Left lung (tissue), 10 donors: ENCODE measurements around the gene RPTOR. TPM values are rescaled to one million over a fixed set of nuclear protein-coding genes. Genes with fewer than 3 reads are reported as not detected.
"Not testable (repeated sequence)": the region's sequence is repeated elsewhere in the genome, so short reads cannot be mapped to it uniquely, and the experiment has no call there.

ENCODE experiments used
- ATAC-seq: fragments of 200-7000 bp; cut with Tn5 transposase; one replicate; pipeline ENCODE4 v1.9.1; 2020; ENCODE audit warnings: moderate library complexity
- DNase-seq, 4 donors: peaks; one replicate each; pipeline ENCODE4 v3.0.0-alpha.2; 2013 to 2020
- H3K27ac ChIP-seq, 2 donors: fragments of 200-600 bp; sonication (generic) in 1 of 2; one replicate each; pipeline versions ENCODE4 v1.5.0 to v1.8.0; 2020 to 2021
- H3K27me3 ChIP-seq, 2 donors: fragments of 200-600 bp; sonication (generic) in 1 of 2; one replicate each; pipeline versions ENCODE4 v1.5.0 to v1.8.0; 2020 to 2021
- H3K36me3 ChIP-seq, 2 donors: fragments of 200-600 bp; sonication (generic) in 1 of 2; one replicate each; pipeline versions ENCODE4 v1.5.0 to v1.8.0; 2020 to 2021
- H3K4me1 ChIP-seq, 2 donors: fragments of 200-600 bp; one replicate each; pipeline ENCODE4 v1.8.0; 2021
- H3K4me3 ChIP-seq, 2 donors: fragments of 200-600 bp; sonication (generic) in 1 of 2; one replicate each; pipeline versions ENCODE4 v1.5.0 to v1.8.0; 2020 to 2021; ENCODE audit warnings: mild to moderate bottlenecking in 1 of 2
- H3K9me3 ChIP-seq, 2 donors: fragments of 200-600 bp; sonication (generic) in 1 of 2; one replicate each; pipeline versions ENCODE4 v1.5.0 to v1.8.0; 2020 to 2021
- intact Hi-C, 2 donors: fragments of 100-400 bp; cut with DNase I; formaldehyde crosslinking; loops; one replicate each; pipeline versions ENCODE4 v1.11.2 to v1.14.2; 2022
- polyA plus RNA-seq, 6 donors: library from polyadenylated mRNA; unstranded; fragments of 120-200 nt; gene quantifications; one replicate each; pipeline ENCODE4 v1.2.1, GENCODE V29; 2013; ENCODE audit not compliant: insufficient read length in 6 of 6
- total RNA-seq, 2 donors: library from RNA; stranded (reverse); fragmentation: NEBNext Ultra II Directional; extraction: Animal tissue kit (Norgen Biotek cat#: 25700); gene quantifications; one replicate each; pipeline ENCODE4 v1.2.1, GENCODE V29; 2021
- TF ChIP-seq, protein P1 (sequence below), 2 donors: fragments of 200-600 bp; sonication (generic) in 1 of 2; IDR thresholded peaks; one replicate each; pipeline versions ENCODE4 v1.5.0 to v1.8.0; 2021; ENCODE audit warnings: antibody characterized with exemption in 2 of 2
- donor health status: DM: no; HTN: yes; CAD: no.
- donor health status: DM: no; HTN: no; CAD: no.

The RPTOR gene
- total and polyA plus RNA-seq, 8 donors = 14.2 to 39.2 (median 20.7) TPM

- TF ChIP-seq, protein P1, sequence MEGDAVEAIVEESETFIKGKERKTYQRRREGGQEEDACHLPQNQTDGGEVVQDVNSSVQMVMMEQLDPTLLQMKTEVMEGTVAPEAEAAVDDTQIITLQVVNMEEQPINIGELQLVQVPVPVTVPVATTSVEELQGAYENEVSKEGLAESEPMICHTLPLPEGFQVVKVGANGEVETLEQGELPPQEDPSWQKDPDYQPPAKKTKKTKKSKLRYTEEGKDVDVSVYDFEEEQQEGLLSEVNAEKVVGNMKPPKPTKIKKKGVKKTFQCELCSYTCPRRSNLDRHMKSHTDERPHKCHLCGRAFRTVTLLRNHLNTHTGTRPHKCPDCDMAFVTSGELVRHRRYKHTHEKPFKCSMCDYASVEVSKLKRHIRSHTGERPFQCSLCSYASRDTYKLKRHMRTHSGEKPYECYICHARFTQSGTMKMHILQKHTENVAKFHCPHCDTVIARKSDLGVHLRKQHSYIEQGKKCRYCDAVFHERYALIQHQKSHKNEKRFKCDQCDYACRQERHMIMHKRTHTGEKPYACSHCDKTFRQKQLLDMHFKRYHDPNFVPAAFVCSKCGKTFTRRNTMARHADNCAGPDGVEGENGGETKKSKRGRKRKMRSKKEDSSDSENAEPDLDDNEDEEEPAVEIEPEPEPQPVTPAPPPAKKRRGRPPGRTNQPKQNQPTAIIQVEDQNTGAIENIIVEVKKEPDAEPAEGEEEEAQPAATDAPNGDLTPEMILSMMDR (IDR thresholded peaks at IDR 0.05) = no peak
- no peak for ATAC-seq
- H3K27me3 ChIP-seq = no peaks in the 10 kb centered on the region
- H3K4me1 ChIP-seq = peaks cover 0 to 5% of the 10 kb centered on the region in 2 donors
- intact Hi-C loops = loop anchor here in 1 of 2 donors (10.0 kb wide), 1 partner anchor 150 kb away; no protein-coding TSS in a partner anchor
- DNase-seq = no peak
- H3K9me3 ChIP-seq = no peaks in the 10 kb centered on the region
- no peak overlapping the region for H3K27ac ChIP-seq
- no peak overlapping the region for H3K4me3 ChIP-seq
- H3K36me3 ChIP-seq = no peaks in the 10 kb centered on the region
These were observed 29.9 kb downstream of the RPTOR start for GRCh38 chr17:80574496-80574895.

GRCh38 chr17:80575057-80575875 lies 30.6 kb downstream of the RPTOR start:
- TF ChIP-seq, protein P1 (IDR thresholded peaks at IDR 0.05) = peak; percentile 97 to 99
- Histone ChIP-seq H3K4me3 (no peak overlapping the region), H3K27ac (no peak overlapping the region), H3K27me3 (no peaks in the 10 kb centered on the region), H3K9me3 (no peaks in the 10 kb centered on the region), H3K36me3 (no peaks in the 10 kb centered on the region), H3K4me1 (peaks cover 0 to 5% of the 10 kb centered on the region in 2 donors)
- peak; percentile 100 for ATAC-seq
- DNase-seq = peak; percentile 39 to 94 (median 83)
- intact Hi-C loops = loop anchor here in 1 of 2 donors (10.0 kb wide), 1 partner anchor 150 kb away; no protein-coding TSS in a partner anchor

- TF ChIP-seq, protein P1 (IDR thresholded peaks at IDR 0.05) = no peak
- ATAC-seq (no peak), DNase-seq (peak in 2 of 4 donors; percentile 31 to 48)
- intact Hi-C loops = loop anchor here in 1 of 2 donors (10.0 kb wide), 1 partner anchor 153 kb away; no protein-coding TSS in a partner anchor
- Histone ChIP-seq H3K9me3 (no peaks in the 10 kb centered on the region), H3K4me3 (no peak overlapping the region), H3K4me1 (peaks cover 0 to 5% of the 10 kb centered on the region in 2 donors), H3K36me3 (no peaks in the 10 kb centered on the region), H3K27ac (no peak overlapping the region), H3K27me3 (no peaks in the 10 kb centered on the region)
These were observed 33.4 kb downstream of the RPTOR start for GRCh38 chr17:80577876-80578570.

DNA sequence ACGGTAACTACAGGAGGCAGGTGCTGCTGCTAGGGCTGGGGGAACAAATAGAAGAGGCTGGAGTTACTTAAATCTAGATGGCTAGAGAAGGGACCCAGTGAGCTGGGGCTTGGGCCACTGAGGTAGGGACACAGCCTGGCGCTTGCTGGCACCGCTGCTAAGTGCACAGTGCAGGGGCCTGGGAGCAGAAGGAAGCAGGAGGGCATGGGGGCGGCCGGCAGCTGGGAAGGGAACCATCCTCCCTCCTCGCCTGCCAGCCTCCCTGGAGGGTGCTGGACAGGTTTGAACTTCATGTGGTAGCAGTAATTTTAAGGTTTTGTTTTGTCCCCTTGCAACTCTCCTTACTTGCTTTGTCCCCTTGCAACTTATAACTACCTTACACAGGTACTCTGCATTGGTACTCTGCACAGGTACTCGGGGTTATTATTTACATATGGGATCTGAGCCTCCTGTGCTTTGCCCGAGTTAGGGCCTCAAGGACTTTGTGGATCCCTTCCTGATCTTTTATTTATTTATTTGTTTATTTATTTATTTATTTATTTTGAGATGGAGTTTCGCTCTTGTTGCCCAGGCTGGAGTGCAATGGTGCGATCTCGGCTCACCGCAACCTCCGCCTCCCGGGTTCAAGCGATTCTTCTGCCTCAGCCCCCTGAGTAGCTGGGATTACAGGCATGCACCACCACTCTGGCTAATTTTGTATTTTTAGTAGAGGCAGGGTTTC lies 34.2 kb downstream of the RPTOR start:
- intact Hi-C loops = loop anchor here in 1 of 2 donors (10.0 kb wide), 1 partner anchor 154 kb away; no protein-coding TSS in a partner anchor
- H3K4me3 ChIP-seq, H3K27ac ChIP-seq, ATAC-seq, H3K4me1 ChIP-seq, H3K9me3 ChIP-seq, H3K27me3 ChIP-seq, DNase-seq, H3K36me3 ChIP-seq: not testable (repeated sequence)

DNA sequence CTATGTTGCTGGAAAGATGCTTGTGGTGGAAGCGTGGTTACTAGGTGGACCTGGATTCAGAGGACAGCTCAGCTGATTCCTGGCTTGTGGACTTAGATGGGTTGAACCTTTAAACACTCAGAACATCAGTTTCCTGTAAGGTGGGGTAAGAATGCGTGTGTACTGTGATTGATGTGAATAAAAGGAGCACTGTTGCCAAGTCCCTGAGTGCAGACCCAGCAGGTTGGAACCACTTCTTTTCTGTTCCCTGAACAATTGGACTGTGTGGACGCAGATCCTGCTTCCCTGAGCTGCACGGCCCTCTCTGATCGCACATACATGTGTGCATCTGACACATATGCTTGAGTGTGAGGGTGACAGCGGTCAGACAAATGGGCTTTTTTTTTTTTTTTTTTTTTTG lies 37.5 kb downstream of the RPTOR start:
- ATAC-seq = no peak
- H3K4me3 ChIP-seq = no peak overlapping the region
- peaks cover 6 to 32% of the 10 kb centered on the region in 2 donors for H3K4me1 ChIP-seq
- DNase-seq = no peak
- H3K27ac ChIP-seq = no peak overlapping the region
- TF ChIP-seq, protein P1 (IDR thresholded peaks at IDR 0.05) = no peak
- H3K36me3 ChIP-seq = no peaks in the 10 kb centered on the region
- intact Hi-C loops = no loop called here
- H3K27me3 ChIP-seq = no peaks in the 10 kb centered on the region
- H3K9me3 ChIP-seq = no peaks in the 10 kb centered on the region
